Measurements from ENCODE around the gene TMEM201.

TMEM201 gene

DNA sequence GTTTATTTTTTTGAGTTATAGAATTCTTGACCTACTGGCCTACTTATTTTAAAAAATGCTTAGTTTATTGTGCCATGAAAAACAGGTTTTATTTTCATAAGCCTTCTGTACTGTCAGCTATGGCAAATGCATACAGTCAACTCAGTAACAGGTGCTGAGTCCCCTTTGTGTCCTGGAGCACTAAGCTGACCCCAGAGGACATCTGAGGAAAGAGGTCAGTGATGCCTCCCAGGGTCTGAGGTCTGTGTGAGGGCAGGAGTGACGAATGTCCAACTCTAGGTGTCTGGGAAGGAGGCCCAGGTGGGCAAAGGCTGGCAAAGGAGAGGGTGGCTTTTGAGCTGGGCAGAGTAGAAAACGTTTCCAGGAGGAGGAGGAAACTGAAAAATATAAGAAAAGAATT, 7.8 kb upstream of the TMEM201 start:
- no peak for DNase-seq

DNA sequence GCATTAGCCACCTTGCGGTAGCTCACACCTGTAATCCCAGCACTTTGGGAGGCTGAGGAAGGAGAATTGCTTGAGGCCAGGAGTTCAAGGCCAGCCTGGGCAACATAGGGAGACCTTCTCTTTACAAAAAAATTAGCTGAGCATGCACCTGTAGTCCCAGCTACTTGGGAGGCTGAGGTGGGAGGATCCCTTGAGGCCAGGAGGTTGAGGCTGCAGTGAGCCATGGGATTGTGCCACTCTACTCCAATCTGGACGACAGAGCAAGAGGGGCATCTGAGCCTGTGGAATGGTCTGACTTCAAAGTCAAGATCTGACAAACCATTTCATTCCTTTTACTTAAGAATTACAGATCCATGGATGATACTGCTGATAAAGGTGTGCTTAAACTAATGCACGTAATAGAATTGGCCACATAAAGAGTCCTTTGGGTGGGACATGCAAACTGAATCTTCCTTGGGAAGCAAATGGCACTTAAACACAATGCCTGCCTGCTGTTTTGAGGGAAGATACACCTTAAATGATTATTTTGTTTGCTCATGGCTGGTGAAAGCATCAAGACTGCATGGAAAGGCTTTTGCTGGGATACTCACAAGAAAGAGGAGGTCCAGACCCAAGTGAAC, 2.5 kb upstream of the TMEM201 start:
- DNase-seq: no peak

DNA sequence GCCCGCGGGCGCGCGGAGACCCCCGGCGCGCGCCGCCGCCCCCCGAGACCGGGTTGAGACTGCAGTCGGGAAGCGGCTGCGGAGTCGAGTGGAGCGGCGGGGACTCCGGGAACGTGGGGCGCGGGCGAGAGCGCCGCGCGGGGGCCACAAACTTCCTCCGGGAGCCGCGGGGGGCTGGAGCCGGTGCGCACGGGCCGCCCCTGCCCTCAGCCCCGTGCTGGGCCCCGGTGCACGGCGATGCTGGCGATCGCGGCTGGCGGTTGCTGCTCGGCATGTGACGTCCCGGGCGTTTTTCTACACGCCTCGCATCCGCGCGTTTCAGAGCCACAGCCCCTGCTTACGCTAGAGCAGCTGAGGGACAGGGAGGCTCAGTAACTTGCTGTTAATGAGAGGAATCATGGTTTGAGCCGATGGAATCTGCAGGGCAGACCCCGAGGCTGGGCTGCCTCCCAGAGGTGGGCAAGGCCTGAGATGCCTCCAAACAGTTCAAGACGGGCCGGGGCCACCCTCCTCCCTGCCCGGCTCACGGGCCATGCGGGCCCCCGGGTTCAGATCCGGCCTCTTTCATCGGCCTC, 520 bp downstream of the TMEM201 start:
- peak; percentile 29 to 31 for DNase-seq

DNA sequence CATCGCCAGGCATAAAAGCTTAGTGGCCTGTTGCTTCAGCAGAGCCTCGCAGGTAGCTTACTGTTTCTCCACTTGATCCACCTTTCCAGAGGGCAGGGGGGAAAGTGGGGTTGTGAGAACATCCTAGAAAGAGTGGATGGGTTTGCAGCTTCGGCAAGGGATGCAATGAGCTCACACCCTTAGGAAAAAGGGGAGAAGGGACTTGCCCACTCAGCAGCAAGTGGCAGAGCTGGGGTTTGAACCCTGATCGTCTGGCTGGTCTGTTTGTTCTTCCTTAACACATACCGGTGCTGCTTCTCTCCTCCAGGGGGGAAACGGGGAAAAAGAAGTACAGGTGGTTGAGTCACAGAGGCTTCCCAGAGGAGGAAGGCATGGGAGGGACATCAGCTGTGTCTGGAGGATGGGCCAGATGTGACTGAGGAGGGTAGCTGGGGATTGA, 1.0 kb downstream of the TMEM201 start:
- no peak for DNase-seq

DNA sequence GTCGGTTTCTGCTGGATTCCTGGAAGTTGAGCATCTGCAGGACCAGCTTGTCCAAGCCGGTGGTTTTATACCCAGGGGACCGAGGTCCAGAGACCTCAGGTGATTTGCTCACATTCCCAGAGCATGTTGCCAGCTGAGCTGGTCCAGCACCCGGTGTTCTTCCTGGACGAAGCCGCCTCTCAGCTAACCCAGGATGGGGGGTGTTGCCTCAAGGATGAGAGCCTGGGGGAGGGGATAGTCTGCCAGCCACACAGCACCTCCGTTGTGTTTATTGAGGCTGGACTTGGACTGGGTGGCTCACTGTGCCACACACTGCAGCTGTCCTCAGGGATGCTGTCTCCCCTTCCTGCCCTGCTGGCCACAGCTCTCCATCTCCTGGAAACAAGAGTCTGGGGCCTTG, 1.5 kb downstream of the TMEM201 start:
- DNase-seq: no peak

DNA sequence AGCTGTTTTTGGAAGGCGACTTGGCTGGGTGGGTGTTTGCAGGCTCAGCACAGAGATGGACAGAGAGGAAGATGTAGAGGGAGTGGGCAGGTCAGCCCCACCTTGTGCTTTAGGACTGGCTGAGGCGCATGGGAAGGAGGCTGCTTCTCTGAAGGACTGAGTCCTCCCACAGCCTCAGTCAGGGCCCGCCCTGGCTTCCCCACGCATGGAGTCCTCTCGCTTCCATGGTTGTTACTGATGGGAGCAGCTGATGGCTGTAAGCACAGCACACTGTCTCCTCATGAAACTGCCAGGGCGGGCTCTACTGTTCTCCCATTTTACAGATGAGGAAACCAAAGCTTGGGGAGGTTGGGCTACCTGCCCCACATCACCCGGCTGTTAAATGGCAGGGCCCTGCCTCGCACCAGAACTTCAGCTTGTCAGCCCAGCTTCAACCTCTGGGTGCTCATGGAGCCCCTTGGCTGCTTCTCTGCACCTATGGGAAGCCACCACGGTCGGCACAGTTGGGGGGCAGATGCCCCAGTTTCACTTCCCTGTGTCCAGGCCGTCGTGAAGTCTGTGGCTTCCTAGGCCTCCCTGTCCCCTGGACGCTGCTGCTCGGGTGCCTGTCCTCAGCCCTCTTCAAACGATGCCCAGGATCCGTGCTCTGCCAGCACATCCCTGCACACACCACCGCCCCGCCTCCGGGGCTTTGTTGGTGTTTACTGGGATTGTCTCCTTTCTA, 2.4 kb downstream of the TMEM201 start:
- DNase-seq: no peak

DNA sequence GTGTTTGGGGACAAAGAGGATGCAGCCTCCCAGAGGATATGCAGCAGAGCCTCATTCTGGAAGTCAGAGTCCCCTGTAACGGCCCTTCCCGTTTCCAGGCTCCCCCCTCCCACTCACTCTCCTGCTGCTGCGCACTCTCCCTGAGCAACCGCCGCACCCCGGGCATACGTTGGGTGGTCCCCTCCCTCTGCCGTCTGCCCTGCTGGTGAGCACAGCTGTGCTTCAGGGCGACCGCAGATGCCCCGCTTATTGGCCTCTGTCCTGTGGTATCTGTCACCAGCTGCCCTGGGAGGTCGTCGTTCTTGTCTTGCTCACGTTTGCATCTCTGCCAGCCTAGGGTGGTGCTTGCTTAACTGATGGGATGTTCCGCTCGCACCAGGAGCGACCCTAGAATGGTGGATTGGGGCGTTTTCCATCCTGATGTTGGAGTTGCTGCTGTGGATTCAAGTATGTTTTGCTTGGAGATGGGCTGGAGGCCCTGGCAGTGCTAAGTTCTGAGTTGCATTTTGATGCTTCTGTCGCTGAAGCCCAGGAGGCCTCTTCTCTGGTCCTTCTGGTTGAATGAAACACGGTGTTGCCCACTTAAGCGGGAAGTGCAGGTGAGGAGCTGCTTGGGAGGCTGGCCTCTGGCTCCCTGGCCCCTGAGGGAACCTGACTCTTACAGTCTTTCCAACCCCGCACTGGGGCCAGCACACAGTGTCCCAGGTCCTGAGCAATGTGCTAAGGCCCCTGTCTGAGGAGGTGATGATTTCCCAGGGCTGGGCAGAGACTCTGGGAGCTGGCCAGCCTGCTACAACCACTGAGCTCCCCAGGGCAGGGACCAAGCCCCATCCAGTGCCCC, 3.2 kb downstream of the TMEM201 start:
- DNase-seq: no peak

DNA sequence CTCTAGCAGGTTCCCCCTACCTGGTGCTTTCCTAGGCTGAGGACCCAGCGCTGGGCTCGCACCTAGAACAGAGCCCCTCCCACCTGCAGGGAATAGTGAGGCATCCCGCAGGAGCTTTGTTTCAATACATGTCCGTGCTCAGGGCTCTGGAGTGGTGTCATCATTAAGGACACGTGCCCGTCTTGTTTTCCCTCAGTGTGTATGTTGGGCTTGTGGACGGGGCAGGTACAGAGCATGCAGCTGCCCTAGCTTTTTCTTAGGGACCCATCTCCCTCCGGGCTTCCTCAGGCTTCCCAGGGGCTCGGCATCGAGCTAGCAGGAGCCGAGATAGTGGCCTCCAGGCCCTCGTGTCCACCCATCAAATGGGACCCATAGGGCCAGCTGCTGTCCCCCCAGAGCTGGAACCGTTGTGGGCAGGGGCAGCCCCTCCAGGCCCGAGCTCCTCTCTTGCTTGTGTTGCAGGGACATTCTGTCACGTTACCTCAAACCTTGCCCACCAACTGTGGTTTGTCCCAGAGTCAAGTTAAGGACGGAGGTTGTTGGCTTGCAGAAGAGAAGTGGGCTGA, 3.9 kb downstream of the TMEM201 start:
- no peak for DNase-seq

DNA sequence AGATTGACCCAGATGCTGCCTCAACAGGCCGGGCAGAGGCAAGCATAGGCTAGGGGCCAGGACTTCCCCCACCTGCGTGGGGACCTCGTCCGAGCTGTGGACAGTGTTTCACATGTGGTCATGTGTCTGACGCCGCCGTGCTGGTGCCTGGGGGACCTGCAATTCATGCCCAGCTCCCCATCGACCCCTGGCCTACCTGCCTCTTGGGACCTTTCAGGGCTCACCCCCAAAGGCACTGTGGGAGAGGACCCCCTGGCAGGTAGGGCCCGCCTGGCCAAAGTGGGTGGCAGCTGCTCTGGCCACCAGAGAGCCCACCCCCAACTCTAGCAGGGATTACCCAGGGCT, 4.4 kb downstream of the TMEM201 start:
- DNase-seq: no peak

DNA sequence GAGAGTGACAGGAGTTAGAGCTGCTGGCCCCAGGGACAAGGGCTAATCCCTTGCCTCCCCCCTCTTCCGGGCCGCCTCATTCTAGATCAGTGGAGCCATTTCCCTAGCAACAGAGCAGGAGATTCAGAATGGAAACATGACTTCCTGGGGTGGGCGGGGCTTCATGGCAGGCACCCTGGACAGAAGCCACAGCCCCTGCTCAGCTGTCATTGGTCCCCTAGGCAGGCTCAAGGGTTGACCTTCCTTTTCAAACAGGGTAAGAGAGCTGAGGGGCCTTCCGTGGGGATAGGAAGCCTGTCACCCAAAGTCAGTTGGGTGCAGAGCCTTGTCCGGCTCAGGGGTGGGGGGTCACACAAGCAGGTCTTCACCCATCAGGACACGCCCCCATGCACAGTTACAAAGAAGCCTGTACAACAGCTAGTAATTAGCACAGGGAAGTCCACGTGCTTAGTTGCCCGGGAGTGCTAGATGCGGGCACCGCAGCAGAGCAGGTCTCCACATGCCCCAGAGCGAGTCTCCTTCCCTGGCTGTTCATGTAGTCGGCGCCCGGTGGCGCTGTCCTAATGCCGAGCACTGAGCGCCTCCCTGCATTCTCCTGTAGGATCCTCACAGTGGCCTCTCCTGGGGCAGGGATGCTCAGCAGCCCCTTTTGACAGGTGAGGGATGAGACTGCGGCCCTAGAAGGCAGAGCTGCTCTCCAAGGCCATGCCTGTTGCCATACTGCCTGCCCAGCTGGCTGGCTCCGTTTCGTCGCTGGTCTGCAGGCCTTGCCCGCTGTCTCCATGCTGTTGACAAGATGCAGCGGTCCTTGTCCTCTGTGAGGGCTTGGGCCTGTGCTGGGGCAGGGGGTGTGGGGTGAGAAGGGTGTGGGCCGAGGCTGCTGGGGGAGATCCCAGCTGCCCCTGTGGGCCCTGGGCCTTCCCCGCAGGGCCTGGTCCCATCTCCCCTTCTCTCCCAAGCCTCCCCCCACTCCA, 5.1 kb downstream of the TMEM201 start:
- DNase-seq: peak; percentile 24 to 33

DNA sequence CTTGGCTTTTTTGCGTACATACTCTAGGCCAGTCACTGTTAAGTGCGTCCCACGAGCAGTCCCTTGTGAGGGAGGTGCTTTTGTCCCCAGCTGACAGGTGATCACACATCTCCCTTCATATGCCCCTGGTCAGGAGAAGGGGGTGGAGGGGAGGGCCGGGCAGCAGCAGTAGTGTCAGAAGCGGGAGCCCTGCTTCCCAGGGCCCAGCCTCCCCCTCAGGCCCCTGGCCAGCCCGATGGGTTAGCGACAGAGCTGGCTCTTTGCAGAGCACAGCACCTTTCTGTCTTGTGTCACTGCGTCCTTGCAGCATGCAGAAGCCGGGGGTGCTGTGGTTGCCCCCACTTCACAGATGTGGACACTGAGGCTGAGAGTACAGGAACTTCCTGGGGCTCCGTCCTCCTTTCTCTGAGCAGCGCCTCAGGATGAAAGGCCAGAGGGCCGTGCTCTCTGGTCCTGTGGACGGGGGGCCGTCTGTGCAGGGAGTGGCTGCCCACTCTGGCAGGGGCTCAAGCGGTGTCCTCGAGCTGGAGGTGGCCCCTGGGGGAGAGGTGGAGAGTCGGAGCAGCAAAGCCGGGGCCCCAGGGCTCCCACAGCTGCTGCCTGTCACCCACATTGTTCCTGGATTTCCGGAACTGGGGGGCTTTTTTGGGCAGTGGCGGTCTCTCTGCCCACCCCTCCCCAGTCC, 5.9 kb downstream of the TMEM201 start:
- no peak for DNase-seq

DNA sequence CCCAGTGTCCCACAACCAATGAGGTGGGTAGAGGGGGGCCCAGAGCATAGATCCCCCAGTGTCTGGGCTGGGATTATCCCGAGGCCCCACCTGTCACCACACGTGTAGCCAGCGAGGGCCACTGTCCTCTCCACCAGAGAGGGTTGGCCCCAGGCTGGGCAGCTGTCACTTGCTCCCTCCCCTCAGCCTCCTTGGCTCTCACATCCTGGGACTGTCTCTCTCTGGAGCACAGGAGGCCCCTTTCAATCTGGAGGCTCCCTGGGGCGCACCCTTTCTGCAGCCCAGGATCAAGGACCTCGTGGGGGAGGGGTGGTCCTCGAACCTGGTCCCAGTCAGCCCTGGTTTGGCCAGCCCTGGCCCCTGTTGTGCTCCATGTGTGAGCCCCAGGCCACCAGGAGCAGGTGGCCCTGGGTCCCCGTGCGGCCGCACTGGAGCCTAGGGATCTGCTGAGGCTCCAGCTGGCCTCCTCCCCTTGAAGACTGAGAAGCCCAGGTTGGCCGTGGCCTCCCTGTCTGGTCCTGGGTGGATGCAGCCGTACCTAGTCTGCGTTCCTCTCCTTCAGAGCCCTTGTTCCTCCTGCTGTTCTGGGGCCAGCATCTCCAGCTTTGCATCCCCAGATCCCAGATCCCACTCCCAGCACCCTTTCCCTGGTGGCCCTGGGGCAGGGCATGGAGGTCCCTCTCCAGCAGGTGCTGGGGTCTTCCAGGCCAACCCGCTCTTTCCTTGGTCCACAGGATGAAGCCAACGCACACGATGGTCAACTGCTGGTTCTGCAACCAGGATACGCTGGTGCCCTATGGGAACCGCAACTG, 6.7 kb downstream of the TMEM201 start:
- no peak for DNase-seq

DNA sequence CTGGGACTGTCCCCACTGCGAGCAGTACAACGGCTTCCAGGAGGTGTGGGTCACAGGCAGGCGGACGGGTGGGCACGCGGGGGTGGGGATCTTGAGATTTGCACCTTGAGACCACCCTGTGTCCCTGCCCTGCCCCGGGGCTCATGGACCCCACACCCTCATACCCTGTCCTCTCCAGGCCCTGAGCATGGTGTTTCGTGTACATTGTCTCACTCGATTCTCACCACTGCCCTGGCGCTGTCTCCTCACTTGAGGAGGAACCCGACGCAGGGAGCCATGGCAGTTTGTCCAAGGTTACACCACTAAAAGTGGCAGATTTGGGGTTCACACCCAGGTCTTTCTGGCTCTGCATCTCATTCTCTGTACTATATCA, 7.2 kb downstream of the TMEM201 start:
- no peak for DNase-seq

DNA sequence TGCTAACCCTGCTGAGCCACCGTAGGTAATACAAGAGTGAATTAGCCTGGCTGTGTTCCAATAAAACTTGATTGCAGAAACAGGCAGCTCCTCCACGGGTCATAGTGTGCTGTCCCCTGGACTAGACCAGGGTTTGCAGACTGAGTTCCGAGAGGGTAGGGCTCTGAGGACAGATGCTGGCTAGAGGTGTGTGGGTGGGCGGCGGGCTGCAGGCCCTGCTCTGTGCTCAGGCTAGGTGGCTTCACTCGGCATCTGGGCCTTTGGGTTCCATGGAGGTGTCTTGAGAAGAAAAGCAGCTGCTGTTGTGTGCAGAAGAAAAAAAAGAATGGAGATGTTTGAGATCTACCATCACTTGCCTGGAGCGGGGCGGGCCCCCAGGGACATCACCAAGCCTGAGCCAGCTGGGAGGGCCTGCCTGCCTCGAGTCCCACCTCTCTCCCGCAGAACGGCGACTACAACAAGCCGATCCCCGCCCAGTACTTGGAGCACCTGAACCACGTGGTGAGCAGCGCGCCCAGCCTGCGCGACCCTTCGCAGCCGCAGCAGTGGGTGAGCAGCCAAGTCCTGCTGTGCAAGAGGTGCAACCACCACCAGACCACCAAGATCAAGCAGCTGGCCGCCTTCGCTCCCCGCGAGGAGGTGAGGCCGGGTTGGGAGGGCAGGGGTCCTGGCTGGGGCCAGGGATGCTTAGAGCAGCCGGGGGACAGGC, 7.9 kb downstream of the TMEM201 start:
- DNase-seq: no peak

DNA sequence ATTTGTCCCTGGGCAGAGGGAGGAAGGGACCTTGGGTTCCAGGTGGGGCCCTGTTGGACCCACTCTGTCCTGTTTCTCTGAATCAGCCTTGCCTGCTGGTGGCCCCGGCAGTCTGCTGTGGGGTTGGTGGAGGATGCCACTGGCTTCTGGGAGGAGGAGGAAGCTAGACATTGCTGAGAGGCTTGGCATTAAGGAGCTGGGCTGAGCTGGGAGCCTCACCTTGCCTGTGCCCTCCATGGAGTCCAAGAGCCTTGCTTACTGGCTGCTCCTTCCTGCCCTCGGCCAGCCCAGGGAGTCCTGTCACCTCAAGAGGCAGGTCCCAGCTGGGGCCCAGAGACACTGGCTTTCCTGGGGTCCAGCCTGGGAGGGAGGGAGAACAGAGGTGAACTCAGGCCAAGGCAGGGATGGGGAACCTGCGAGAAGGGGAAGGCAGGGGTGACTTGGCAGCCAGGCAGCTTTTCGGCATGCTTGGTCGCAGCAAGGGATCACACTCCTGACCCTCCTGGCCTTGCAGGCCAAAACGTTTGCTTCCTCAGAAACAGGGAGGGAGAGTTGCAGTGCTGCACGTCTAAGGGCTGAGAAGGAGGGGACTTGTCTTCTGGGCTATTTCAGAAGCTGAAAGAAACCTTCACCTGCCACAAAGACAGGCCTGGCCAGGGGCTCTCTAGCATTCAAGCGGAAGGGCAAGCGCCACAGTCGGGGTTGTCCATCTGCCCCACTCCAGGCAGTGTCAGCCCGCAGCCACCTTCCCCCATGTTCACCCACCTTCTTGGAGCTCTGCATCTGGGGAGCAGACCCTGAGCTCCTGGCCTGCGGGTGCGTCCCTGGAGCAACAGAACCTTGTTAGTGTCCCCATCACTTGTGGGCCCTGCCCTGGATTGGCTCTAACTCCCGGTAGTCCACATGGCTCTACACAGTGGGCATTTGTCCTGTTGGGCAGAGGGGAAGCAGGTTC, 8.9 kb downstream of the TMEM201 start:
- DNase-seq: no peak

DNA sequence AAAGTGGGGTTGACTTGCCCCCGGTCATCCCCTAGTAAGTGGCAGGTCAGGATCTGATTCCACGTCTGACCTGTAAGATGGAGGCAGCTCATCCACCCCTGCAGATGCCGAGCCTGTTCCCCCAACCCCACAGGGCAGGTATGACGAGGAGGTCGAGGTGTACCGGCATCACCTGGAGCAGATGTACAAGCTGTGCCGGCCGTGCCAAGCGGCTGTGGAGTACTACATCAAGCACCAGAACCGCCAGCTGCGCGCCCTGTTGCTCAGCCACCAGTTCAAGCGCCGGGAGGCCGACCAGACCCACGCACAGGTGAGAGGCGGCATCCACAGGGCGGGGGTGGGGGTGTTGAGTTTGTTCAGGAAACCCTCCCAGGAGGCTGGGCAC, 9.6 kb downstream of the TMEM201 start:
- no peak for DNase-seq

DNA sequence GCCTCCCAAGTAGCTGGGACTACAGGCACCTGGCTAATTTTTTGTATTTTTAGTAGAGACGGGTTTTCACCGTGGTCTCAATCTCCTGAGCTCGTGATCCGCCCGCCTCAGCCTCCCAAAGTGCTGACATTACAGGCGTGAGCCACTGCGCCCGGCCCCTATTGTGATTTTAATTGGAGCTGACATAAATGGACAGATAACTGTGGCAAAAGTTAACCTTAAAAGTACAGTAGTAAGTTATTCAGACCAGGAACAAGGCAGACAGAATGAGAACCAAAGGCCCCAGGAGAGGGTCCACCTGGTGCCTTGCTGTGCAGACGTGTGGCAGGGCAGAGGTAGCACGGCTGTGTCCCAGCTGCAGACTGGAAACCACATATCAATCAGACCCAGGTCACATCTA, 11.0 kb downstream of the TMEM201 start:
- DNase-seq: no peak

Data from stimulated activated CD4-positive, alpha-beta T cell treated with anti-CD3 and anti-CD28 coated beads, Interleukin-4, amount 100 ng/mL, for 4 hours (primary cell).